Brain pericyte (primary cell): ENCODE measurements around the gene SPATS2.
"Not testable (repeated sequence)": the region's sequence is repeated elsewhere in the genome, so short reads cannot be mapped to it uniquely, and the experiment has no call there.

Experiments used
- DNase-seq: peaks from one replicate; pipeline ENCODE4 v3.0.0-alpha.2; 2012; ENCODE audit warnings: low read depth, low spot score

Gene SPATS2

DNA sequence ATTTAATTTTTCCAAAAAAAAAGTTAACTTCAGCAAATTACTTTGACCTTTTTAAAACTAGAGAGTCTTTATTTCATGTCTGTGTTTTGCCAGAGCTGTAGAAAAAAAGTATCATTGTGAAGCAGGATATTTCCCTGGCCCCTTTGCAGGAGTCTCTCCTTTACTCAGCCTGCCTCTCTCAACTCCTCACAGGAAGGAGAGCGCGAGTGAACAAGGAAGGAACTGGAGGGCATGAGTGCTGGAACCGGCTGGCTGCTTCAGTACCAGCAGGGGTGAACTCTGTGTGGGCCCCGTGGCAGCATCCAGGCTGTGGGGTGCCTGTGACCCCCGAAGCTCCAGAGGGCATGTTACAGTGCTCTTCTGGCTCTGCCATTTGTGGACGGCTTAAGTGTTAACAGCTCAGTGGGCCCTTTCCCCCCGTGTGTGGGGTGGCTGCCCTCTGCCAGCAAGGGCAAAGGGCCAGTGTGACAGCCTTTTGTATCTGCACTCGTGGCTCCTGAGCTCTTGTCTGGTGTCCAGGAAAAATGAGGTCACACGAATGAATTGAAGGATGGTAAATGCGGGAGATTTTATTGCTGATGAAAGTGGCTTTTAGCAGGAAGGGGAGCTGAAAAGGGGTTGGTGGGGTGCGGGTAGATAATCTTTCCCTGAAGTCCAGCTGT lies 95.0 kb downstream of the SPATS2 start:
- DNase-seq, result no peak

DNA sequence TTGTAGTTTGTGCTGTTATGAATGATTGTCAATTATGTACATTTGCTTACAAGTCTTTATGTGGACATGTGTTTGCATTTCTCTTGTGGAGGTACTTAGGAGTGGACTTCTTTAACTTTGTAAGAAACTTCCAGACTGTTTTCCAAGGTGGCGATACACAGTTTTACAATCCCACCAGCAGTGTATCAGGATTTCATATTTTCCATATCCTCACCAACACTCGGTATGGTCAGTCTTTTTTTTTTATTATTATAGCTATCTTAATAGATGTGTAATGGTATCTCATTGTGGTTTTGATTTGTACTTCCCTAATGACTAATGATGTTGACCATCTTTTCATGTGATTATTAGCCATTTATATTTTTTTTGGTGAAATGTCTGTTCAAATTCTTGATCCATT lies 97.9 kb downstream of the SPATS2 start:
- no peak for DNase-seq

DNA sequence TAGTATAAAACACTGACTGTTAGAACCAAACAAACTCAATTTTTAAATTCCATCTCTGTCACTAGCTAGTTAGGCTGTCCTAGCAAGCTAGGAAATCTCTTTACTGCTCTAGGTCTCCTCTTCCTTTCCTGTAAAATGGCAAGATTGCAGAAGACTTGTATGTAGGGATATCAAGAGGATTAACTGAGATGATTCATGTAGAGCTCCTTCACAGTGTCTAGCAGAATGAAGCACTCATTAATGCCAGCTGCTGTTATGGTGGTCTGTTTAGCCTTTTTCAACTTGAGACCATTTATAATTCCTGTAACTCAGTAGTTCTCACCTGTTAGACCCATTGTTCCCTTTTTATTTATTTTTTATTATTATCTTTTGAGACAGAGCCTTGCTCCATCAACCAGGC lies 103.7 kb downstream of the SPATS2 start:
- no peak for DNase-seq

DNA sequence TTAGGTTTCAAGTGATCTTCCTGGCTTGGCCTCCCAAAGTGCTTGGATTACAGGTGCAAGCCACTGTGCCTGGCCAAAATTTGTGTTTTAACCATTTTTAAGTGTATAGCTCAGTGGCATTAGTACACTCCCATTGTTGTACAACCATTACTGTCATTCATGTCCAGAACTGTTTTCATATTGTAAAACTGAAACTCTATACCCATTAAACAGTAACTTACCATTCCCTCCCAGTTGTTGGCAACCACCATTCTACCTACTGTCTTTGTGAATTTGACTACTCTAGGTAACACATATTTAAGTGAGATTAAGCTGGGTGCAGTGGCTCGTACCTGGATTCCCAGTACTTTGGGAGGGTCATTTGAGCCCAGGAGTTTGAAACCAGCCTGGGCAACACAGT lies 104.3 kb downstream of the SPATS2 start:
- DNase-seq, result no peak

DNA sequence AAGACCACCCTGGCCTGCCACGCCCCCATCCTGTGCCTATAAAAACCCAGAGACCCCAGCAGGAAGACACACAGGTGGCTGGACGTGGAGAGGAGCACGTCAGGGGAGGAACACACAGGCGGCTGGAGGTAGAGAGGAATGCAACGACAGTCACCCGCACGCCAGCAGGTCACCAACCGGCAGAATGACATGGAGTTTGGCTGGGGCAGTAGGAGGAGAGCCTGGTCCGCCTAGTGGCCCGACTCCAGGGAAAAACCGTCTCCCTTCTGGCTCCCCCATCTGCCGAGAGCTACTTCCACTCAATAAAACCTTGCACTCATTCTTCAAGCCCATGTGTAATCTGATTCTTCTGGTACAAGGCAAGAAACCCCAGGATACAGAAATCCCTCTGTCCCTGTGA lies 108.8 kb downstream of the SPATS2 start:
- DNase-seq, result no peak

DNA sequence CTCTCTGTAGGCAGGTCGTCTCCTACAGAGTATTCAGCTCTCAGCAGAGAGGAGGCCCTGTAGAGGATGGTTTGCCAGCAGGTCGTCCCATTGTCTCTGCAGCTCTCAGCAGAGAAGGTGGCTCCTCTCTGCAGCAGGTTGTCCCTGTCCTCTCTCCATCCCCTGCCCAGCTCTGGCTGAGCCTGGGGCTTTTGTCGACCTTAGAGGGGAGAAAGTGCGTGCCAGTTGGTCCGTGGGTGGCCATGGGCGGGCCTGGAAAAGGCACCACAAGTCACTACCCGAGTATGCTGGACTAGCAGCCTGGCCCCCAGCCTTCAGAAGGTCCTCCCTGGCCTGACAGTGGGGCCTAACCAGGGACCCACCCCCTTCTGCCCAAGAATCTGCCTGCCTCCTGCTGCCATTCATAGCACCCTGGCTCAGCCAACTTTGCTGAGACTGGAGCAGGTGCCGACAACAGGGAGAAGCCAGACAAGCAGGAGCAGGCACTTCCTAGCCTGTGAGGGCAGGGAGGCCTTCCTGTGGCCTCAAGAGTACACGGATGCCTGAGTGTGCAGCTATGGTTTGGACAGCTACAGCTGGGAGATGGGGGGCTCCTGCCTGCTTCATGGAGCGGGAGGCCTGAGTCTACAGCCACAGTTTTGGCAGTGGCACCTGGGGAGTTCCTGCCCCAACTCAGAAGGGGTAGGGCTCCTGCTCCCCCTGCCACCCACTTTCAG lies 111.8 kb downstream of the SPATS2 start:
- DNase-seq, result no peak

DNA sequence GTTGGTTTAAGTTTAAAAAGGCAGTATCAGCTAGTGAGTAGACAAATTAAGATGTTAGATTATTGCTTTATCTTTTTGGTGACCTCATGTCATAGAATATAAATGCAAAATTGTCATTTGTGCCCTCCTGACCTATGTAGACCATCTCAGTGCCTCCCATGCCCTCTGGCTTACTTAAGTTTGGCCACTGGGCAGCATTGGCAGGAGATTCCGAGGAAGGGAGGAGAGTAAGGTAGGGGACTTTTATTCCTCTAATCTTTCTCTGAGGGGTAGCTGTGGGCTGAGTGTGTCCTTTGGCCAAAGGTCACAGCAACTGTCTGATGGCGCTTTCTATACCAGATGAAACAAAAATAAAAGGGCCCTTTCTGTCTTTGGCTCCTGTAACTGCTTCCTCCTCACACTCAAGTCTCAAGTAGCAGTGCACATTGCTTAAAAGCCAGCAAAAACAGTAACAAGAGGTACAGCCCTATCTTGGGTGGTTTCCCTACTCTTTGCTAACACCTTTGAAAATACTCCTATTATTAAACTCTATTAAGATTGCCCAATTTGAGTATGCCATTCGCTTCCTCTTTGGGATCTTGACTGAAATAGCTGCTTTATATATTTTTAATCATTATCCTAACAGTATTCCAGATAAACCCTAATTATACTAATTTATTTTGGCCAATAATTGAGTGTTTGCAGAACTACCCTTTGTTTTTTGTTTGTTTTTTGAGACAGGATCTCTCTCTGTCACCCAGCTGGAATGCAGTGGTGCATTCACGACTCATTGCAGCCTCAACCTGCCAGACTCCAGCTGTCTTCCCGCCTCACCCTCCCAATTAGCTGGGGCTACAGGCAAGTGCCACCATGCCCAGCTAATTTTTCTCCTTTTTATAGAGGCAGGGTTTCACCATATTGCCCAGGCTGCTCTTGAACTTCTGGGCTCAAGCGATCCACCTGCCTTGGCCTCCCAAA lies 115.1 kb downstream of the SPATS2 start:
- no peak for DNase-seq

DNA sequence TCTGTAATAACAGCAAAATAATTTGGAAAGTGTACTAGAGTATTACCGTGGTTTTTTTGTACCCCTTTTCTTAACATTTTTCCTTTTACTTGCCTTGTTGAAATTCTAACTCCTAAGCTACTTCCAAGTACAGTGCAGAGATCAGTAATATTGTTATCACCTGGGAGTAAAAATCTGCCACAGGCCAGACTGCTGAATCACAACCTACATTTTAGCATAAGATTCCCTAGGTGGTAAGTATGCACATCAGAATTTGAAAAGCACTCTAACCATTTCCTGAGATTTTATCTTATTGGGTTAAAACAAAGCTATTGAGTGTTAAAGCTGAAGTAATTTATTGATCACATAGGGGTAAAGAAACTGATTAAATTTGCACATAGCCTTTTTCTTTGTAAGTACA lies 116.4 kb downstream of the SPATS2 start:
- no peak for DNase-seq

DNA sequence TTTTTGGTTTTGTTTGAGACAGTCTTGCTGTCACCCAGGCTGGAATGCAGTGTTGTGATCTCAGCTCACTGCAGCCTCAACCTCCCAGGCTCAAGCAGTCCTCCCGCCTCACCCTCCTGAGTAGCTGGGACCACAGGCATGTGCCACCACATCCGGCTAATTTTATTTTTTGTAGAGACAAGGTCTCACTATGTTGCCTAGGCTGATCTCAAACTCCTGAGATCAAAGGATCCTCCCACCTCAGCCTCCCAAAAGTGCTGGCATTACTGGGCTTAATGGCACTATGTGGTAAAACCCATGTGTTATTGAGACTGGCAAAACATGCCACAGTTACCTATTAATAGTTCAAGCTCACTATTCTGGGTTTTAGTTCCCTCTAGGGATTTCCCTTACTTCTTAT lies 120.3 kb downstream of the SPATS2 start:
- no peak for DNase-seq

DNA sequence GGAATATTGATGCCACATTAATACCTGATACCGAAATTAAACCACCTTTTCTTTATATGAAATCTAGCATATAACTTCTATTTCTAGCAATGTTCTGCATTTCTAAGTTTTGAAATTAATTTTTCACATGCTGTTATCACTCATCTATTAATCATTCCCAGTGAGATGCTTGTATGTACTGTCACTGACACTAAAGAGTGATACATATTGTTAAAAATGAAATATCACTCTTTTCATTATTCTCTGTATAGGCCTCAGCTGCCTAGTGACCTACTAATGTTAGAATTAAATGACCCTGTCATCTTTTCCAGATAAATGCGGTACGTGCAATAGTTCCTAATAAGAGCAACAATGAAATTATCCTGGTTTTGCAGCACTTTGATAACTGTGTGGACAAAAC lies 121.9 kb downstream of the SPATS2 start:
- no peak for DNase-seq

DNA sequence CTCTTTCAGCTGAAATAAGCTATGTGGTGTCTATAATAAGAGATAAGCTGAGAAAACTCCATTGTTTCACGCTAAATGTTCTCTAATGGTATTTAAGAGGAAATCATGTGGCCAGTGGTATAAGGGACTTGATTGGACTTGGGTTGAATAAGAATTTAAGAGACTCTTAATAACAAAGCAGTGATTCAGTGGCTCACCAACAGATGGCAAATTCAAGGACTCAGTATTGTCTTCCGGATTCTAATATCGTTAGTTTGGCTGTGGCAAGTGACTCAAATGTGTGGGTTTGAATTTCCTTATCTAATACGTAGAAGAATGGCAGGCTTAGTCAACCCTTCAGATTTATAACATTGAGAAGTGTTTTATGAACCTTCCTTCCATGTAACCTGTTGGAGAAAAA lies 122.5 kb downstream of the SPATS2 start:
- DNase-seq, result no peak

DNA sequence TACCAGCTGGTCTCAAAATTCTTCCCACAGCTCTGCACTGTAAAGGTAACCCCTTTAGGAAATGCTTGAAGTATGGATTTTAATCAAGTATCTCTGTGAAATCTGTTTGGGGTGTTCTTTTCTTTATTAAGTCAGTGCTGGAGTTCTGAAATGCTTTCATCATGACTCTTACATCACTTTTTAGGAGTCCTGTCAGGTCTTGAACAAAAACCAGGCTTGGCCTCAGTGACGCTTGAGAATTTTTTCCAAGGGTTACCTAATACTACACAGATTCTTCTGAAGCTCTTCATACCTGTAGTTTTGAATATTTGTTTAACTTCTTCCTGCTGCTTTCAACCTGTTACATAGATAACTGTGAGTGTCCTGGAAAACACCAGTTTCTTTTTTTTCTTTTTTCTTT lies 124.6 kb downstream of the SPATS2 start:
- no peak for DNase-seq

DNA sequence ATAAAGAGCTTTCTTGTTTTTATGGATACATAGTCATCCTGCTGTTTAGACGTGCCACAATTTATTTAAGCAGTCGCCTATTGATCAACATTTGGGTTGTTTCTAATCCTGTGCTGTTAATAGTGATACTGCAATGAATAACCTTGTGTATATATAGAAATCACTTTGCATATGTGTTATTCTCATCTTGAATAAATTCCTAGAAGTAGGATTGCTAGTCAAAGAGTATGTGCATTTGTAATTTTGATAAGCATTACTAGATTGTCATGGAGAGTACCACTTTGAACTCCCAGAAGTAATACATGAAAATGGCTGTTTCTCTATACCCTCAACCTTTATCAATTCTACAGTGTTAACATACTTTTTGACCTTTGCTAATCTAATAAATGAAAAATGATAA lies 126.6 kb downstream of the SPATS2 start:
- no peak for DNase-seq

DNA sequence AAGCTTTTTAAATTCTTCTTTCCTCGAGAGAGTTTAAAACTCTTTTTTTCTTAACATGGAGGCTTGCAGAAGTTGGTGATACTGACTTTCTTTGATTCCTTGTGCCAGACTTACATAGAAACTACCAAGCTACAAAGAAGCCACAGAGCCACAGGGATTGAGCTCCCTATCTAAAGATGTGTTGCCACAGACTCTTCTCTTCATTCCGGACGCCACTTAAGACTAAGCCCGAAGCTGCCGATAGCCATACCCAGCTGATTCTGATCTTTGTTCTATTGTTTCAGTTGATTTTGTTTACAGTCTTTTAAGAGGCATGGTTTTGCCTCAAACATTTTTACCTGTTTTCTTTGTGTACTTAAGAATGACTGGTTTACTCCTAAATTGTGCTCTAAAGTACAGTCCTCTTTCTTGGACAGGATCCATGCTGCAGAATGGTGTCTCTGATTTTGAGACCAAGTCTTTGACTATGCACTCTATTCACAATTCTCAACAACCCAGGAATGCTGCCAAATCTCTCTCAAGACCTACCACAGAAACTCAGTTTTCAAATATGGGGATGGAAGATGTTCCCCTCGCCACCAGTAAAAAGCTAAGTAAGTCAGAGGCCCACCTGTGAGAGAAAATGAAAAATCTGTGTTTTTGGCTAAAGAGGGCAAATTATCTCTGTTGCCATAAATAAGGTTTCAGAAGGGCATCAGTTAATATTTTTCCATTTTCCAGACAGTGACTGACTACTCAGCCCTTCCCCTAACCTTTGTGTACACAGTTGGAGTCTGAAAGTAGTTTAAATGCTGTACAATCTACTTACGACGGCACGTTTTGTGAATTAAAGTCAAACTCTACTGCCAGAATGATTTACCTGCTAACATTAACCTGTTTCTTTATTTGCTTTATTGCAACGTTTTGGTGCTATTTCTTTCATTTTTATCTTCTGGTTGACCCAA lies 129.4 kb downstream of the SPATS2 start:
- no peak for DNase-seq

DNA sequence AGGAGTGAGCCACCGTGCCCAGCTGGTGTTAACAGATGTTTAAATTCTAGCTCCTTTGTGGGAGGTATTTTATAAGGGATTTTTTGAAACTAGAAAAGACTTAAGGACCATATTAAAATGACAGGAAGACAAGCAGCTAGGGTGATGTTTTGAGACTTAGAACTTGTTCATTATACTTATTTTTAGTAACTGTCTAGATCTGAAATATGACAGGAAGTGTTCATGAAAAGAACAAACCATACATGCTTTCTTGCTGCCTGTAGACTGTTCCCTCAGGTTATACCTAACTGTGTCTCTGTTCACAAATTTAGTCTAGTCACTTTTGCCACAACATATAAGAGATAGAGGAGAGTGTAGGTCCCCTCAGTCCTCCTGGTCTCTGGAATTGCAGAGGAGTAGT lies 134.6 kb downstream of the SPATS2 start:
- DNase-seq, result no peak

DNA sequence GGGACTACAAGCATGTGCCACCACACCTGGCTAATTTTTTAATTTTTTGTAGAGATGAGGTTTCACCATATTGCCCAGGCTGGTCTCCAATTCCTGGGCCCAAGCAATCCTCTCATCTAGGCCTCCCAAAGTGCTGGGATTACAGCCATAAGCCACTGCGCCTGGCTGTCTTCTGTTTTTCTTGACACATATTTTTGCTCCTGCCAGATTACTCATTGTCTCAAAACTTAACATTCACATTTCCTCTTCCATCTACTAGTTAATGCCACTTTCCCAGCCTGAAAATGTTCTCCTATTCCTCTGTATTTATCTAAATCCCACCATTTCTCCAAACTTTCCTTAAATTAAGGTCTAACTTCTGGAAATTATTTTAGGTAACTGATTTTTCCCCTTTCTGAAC lies 135.3 kb downstream of the SPATS2 start:
- DNase-seq, result no peak

DNA sequence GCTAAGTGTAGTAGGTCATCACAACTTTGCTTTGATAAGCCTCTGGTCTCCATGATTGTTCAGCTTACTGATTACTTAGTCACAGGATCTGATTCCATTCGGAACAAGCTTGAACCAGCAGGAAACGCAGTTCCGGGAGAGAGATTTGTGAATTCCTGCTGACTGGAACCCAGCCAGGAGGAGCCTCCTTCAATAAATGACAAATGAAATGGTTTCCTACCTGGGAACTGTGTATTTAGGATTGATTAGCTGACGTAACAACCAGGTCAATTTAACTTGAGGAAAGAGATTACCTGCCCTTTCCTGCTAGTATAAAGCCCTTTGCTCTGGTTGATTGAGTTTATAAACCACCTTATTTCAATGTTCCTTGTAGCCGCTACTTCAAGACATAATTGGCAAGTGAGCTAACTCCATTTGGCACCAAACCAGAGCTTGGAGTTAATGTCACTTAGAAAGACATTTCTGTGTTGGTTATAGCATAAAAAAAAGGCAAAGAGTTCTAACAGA lies 136.5 kb downstream of the SPATS2 start:
- no peak for DNase-seq

DNA sequence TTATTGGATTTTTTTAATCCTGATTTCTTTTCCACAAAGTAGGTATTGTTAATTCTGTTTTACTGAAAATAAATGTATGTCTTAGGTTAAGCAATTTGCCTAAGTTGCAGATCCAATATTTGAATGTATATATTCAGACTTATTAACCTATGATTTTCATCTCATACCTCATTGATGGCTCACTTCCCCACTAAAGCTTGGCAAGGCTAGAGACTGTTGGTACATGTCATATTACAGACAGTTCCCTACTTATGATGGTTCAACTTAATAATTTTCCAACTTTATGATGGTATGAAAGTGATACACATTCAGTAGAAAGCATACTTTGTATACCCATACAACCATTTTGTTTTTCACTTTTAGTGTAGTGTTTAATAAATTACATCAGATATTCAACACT lies 138.4 kb downstream of the SPATS2 start:
- DNase-seq, result no peak

DNA sequence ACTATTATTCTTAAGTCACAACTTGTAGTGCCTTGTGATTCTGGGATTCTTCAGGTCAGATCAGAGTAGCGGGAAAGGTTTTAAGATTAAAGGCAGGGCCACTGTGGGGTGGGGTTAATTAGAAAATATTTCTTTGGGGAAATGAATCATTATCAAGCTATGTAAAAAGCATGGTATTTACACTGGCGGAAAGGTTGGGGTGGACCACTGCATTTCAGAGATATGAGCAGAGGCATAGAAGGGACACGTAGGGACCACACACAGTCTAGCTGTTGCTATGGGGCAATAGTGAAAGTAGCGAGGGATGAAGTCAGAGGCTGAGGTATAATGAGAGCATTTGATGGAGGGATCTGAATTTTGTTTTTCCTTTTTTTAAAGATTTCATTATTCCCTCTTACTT lies 139.9 kb downstream of the SPATS2 start:
- DNase-seq, result no peak

DNA sequence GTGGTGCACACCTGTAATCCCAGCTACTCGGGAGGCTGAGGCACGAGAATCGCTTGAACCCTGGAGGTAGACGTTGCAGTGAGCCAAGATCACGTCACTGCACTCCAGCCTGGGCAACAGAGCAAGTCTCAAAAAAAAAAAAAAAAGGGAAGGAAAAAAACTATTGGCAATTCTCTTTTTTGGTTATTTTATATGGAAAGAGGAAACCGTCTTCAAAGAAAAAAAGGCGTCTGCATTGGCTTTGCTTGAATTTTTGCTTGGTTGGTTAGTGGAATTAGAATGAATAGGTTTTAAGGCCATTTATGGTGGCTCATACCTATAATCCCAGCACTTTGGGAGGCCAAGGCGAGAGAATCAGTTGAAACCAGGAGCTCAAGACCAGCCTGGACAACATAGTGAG lies 142.4 kb downstream of the SPATS2 start:
- DNase-seq, result not testable (repeated sequence)

DNA sequence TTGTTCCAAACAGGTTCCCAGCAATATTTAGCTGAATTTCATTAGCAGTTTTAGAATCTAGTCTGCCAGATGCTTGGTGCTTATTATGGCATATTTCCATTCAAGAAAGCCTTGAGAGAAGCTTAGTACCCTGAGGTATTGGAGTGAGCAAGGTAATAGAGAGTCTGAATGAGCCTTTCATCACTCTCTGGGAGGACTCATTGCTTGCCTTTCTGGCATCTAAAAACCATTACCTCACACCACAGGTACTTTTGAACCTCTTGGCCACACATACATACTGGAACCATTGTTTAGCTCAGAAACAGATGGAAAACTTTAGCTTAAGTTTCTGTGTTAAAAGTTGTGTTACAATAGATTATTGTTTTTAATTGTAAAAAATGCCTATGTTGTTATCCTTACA lies 144.1 kb downstream of the SPATS2 start:
- no peak for DNase-seq
